ENCODE measurements around the gene NR6A1.

NR6A1 gene

GRCh38 chr9:124470306-124470705 lies 300.8 kb downstream of the NR6A1 start:
- DNase-seq (ENCODE audit: low spot score): no peak

- DNase-seq (ENCODE audit: low spot score): no peak
These were observed 301.9 kb downstream of the NR6A1 start for GRCh38 chr9:124469011-124469832.

- no peak for DNase-seq (ENCODE audit: low spot score)
These were observed 302.9 kb downstream of the NR6A1 start for GRCh38 chr9:124468061-124468740.

GRCh38 chr9:124467410-124468060 lies 303.6 kb downstream of the NR6A1 start:
- DNase-seq (ENCODE audit: low spot score): no peak

Data from LoVo (cell line).